GM12878 (cell line): ENCODE measurements around the gene PTPRJ. TPM values are rescaled to one million over a fixed set of nuclear protein-coding genes. Genes with fewer than 3 reads are reported as not detected.

Source experiments
- ATAC-seq: fragments of 200-7000 bp; cut with Tn5 transposase; 3 replicates; pipeline ENCODE4 v1.9.1; 2020; ENCODE audit warnings: mild to moderate bottlenecking, moderate library complexity
- BruUV-seq: library from RNA; stranded (reverse); fragments of 400-500 nt; replicated peaks from 2 replicates; lab custom pipeline; 2021; lab: Mats Ljungman, UMichigan
- CTCF ChIA-PET: fragments of 300-600 bp; sonication (Branson Sonifier 250); formaldehyde crosslinking; extraction: SDS; loops from one replicate; lab custom pipeline; 2021; ENCODE audit warnings: inconsistent platforms; lab: Yijun Ruan, JAX
- POLR2A ChIA-PET: fragments of 350-600 bp; formaldehyde crosslinking; extraction: SDS; loops from one replicate; lab custom pipeline; 2021; ENCODE audit warnings: inconsistent platforms; lab: Charles Lee
- RAD21 ChIA-PET: fragments of 300-600 bp; sonication (Branson Sonifier 250); formaldehyde crosslinking; loops from one replicate; lab custom pipeline; 2023; ENCODE audit warnings: antibody characterized with exemption; ENCODE audit not compliant: unreplicated experiment; lab: Charles Lee
- SMC1A ChIA-PET: fragments of 300-600 bp; sonication (Branson Sonifier 250); formaldehyde crosslinking; loops from one replicate; lab custom pipeline; 2023; ENCODE audit not compliant: unreplicated experiment, uncharacterized antibody; lab: Charles Lee
- DNase-seq: peaks from one replicate; pipeline ENCODE4 v3.0.0-alpha.2; 2011; ENCODE audit warnings: low read depth, low spot score
- FAIRE-seq: peaks from 3 replicates; lab custom pipeline; 2011; peaks lifted over from hg19 to GRCh38; lab: Jason Lieb, UNC
- H2AFZ ChIP-seq: 2 replicates; pipeline ENCODE4 v1.6.0; 2011; ENCODE audit warnings: low read depth, low read length, control low read depth; ENCODE audit not compliant: control insufficient read depth
- H3K27ac ChIP-seq: 2 replicates; pipeline ENCODE4 v1.5.1; 2011; ENCODE audit warnings: control low read depth; ENCODE audit not compliant: control insufficient read depth, insufficient read depth
- H3K27me3 ChIP-seq, 2 experiments: replicated peaks in 1 of 2; 2 replicates each; pipeline versions ENCODE4 v1.6.0 to v1.6.1; 2011; ENCODE audit warnings: low read length in 1 of 2; ENCODE audit not compliant: control insufficient read depth in 2 of 2, insufficient read depth in 2 of 2
- H3K36me3 ChIP-seq, 2 experiments: 2 replicates each; pipeline ENCODE4 v1.5.1; 2011; ENCODE audit warnings: low read length in 1 of 2; ENCODE audit not compliant: control insufficient read depth in 2 of 2, insufficient read depth in 2 of 2
- H3K4me1 ChIP-seq: 2 replicates; pipeline ENCODE4 v1.6.1; 2011; ENCODE audit warnings: mild to moderate bottlenecking, low read length, moderate library complexity, mixed read lengths; ENCODE audit not compliant: control insufficient read depth, insufficient read depth
- H3K4me2 ChIP-seq: 2 replicates; pipeline ENCODE4 v1.6.0; 2011; ENCODE audit warnings: control low read depth; ENCODE audit not compliant: control insufficient read depth, insufficient read depth
- H3K4me3 ChIP-seq: fragments of 200-600 bp; sonication (generic); 2 replicates; pipeline ENCODE4 v1.5.1; 2016
- H3K79me2 ChIP-seq: 2 replicates; pipeline ENCODE4 v1.6.0; 2011; ENCODE audit warnings: low read length; ENCODE audit not compliant: control insufficient read depth, insufficient read depth
- H3K9ac ChIP-seq: 2 replicates; pipeline ENCODE4 v1.8.0; 2011; ENCODE audit warnings: low read length, control low read depth, mixed read lengths; ENCODE audit not compliant: control insufficient read depth, insufficient read depth
- H3K9me3 ChIP-seq: replicated peaks from 3 replicates; pipeline ENCODE4 v1.5.1; 2011; ENCODE audit warnings: mild to moderate bottlenecking, low read length; ENCODE audit not compliant: control insufficient read depth, insufficient read depth
- H4K20me1 ChIP-seq: 2 replicates; pipeline ENCODE4 v1.6.0; 2011; ENCODE audit not compliant: control insufficient read depth, insufficient read depth
- ATF3 ChIP-seq: IDR thresholded peaks from 2 replicates; pipeline ENCODE4 v1.6.1; 2011; ENCODE audit warnings: low read depth, mild to moderate bottlenecking, low read length, moderate library complexity, borderline replicate concordance; ENCODE audit errors: extremely low read depth
- BCL11A ChIP-seq: IDR thresholded peaks from 2 replicates; pipeline ENCODE4 v1.6.1; 2011; ENCODE audit warnings: low read depth, low read length
- BCLAF1 ChIP-seq: fragments of 450-650 bp; IDR thresholded peaks from 2 replicates; pipeline ENCODE4 v1.6.1; 2017; ENCODE audit warnings: antibody characterized with exemption, mild to moderate bottlenecking, moderate library complexity
- BMI1 ChIP-seq: fragments of 450-650 bp; IDR thresholded peaks from 2 replicates; pipeline ENCODE4 v1.6.1; 2016; ENCODE audit warnings: mild to moderate bottlenecking, moderate library complexity, borderline replicate concordance
- CBX5 ChIP-seq: sonication (generic); IDR thresholded peaks from 2 replicates; pipeline ENCODE4 v1.6.1; 2016; ENCODE audit warnings: low read depth, moderate library complexity, mild to moderate bottlenecking, inconsistent platforms
- CHD4 ChIP-seq: fragments of 200-600 bp; sonication (generic); IDR thresholded peaks from 2 replicates; pipeline ENCODE4 v1.6.1; 2016; ENCODE audit warnings: mild to moderate bottlenecking
- IRF5 ChIP-seq: fragments of 450-650 bp; IDR thresholded peaks from 2 replicates; pipeline ENCODE4 v1.6.1; 2017; ENCODE audit warnings: borderline replicate concordance
- PAX5 ChIP-seq: IDR thresholded peaks from 2 replicates; pipeline ENCODE4 v1.6.1; 2011; ENCODE audit warnings: low read depth, low read length, borderline replicate concordance
- RB1 ChIP-seq: fragments of 450-650 bp; formaldehyde crosslinking; IDR thresholded peaks from 2 replicates; pipeline ENCODE4 v1.6.1; 2017; ENCODE audit warnings: mild to moderate bottlenecking, borderline replicate concordance
- WGBS: methylation state at CpG from one replicate; pipeline ENCODE4 v1.1.6; 2016; ENCODE audit warnings: low lambda C conversion rate; ENCODE audit not compliant: insufficient replicate concordance, insufficient coverage; ENCODE audit errors: missing lambda C conversion rate; 5-methylcytosine and 5-hydroxymethylcytosine counted together
- in situ Hi-C: fragments of 300-500 bp; cut with MboI; formaldehyde crosslinking; loops from 9 replicates; pipeline ENCODE4 v1.14.3; 2018; ENCODE audit warnings: mixed read lengths
- intact Hi-C: fragments of 100-400 bp; cut with micrococcal nuclease; formaldehyde crosslinking; loops from one replicate; pipeline ENCODE4 v1.14.2; 2022; ENCODE audit not compliant: unreplicated experiment
- polyA plus RNA-seq, 11 experiments: library from polyadenylated mRNA; depleted of rRNA in 4 of 11; unstranded in 6 of 11; stranded (reverse) in 5 of 11; fragments of >200 nt; fragmentation: Nextera tagmentation in 4 of 11; fragmentation: Illumina TruSeq in 1 of 11; extraction: Ambion mirVana in 4 of 11; extraction: Trizol in 1 of 11; gene quantifications; 1 replicate in 1 of 11; 2 replicates in 10 of 11; pipeline versions ENCODE4 v1.2.1 to v1.2.3, GENCODE V29; 2011 to 2016; ENCODE audit warnings: inconsistent platforms in 2 of 11, missing spikeins in 2 of 11, low read depth in 1 of 11
- total RNA-seq, 4 experiments: library from RNA; depleted of rRNA in 3 of 4; stranded (reverse); fragments of >200 nt in 3 of 4; fragmentation: Illumina TruSeq in 1 of 4; extraction: Trizol in 1 of 4; gene quantifications; 2 replicates each; pipeline versions ENCODE4 v1.2.1 to v1.2.3, GENCODE V29; 2013 to 2021

The PTPRJ gene
- total and polyA plus RNA-seq, 10 of the 15 experiments (the other 5 are each of a cell fraction or from before 2014, with no cell fraction given): 0.22 to 22.4 (median 7.4) TPM

- BruUV-seq: no TSS peak
- no peak for FAIRE-seq
Measured at GRCh38 chr11:48193876-48194275, 213.5 kb downstream of the PTPRJ start.

More at GRCh38 chr11:48193876-48194275, 213.5 kb downstream of the PTPRJ start:
- SMC1A ChIA-PET: no interaction called here
- intact Hi-C loops: no loop called here
- DNase-seq: no peak
- no peak overlapping the region for H3K4me2 ChIP-seq
- H3K27ac ChIP-seq: no peak overlapping the region
- H2AFZ ChIP-seq: no peak overlapping the region
- no peak for ATAC-seq
- RAD21 ChIA-PET: no interaction called here
- no peaks in the 10 kb centered on the region for H3K27me3 ChIP-seq
- in situ Hi-C loops: no loop called here
- H3K36me3 ChIP-seq: no peaks in the 10 kb centered on the region
- no peak overlapping the region for H3K9ac ChIP-seq
- H3K4me1 ChIP-seq: no peaks in the 10 kb centered on the region
- POLR2A ChIA-PET: no interaction called here
- H3K4me3 ChIP-seq: no peak overlapping the region
- CTCF ChIA-PET: no interaction called here
- no peaks in the 10 kb centered on the region; the same call in 2 of the 3 replicates for H3K9me3 ChIP-seq
- WGBS: 0% methylated on average over 2 of the region's 2 CpGs
- TF ChIP-seq CHD4 (no peak), BMI1 (no peak), RB1 (no peak), IRF5 (no peak), ATF3 (no peak), PAX5 (no peak), BCL11A (no peak), BCLAF1 (no peak), CBX5 (no peak)
- no peaks in the 10 kb centered on the region for H4K20me1 ChIP-seq
- H3K79me2 ChIP-seq: no peaks in the 10 kb centered on the region
